Measurements from ENCODE around the gene UCK1.

DNA sequence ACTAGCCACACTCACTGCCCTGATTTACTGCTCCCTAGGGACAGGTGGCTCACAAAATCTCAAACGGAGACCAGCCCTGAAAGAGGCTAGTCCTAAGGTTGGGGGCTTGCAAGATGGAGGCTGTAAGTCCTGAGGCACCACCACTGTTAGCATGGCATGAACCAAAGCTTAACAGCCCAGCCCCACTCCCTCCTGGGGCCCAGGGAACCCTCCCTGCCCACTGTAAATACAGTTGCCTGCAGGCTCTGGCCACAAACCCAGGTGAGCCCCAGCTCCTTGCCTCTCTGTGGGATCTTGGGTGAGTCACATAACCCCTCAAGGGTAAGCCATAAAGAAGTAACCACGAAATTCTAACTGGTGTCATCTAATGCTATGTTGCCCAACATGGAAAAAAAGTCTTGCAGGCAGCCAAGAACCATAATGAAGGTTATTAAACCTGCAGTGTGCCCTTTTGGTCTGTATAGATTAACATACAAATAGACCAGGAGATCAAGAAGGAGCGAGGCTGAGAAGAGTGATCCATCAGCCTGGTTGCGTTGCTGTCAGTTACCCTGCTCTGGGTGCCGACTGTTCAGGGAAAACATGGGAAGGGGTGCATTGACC lies 30.0 kb downstream of the UCK1 start:
- no peak for TF ChIP-seq EZH2phosphoT487 (IDR thresholded peaks at IDR 0.05; ENCODE audit: insufficient read depth, low read depth)
- no peak for TF ChIP-seq EZH2 (IDR thresholded peaks at IDR 0.05; ENCODE audit: insufficient read depth, poor library complexity, severe bottlenecking)
